HG02571 (cell line): Measurements from ENCODE around the gene GPX3.

Source experiments
- ATAC-seq: cut with Tn5 transposase; IDR thresholded peaks from one replicate; pipeline ENCODE4 v1.9.1; 2021; ENCODE audit warnings: mild to moderate bottlenecking, moderate library complexity; ENCODE audit not compliant: unreplicated experiment

GPX3 gene

DNA sequence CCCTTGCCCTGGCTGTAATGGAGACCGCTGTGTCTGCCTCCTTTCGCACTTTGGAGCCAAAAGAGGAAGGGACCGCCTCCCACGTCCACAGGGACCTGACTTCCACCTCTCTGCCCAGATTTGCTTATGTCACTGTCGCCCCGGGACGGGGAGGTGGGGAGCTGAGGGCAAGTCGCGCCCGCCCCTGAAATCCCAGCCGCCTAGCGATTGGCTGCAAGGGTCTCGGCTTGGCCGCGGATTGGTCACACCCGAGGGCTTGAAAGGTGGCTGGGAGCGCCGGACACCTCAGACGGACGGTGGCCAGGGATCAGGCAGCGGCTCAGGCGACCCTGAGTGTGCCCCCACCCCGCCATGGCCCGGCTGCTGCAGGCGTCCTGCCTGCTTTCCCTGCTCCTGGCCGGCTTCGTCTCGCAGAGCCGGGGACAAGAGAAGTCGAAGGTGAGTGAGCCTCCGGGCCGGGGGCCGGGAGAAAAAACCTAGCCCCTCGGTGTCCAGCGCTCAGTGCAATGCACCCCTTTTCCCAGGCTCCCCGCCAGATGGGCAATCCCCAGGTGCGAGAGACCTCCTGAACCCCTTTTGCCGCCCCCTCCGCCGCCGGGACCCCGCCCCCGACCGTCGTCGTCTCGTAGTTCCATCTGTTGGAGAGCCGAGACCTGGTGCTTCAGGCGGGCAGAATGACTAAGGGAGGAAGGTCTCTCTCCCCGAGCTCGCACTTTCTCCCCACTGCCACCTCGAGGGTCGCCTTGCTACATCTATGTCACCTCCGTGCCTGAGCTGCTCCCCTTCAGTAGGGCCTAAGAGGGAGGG lies at the start of gene GPX3:
Gene GPX3 (plus strand): TSS at position 288 of the 807 bp plus-strand sequence. CDS start 64 bp downstream, at position 352.
- peak; percentile 65 for ATAC-seq

DNA sequence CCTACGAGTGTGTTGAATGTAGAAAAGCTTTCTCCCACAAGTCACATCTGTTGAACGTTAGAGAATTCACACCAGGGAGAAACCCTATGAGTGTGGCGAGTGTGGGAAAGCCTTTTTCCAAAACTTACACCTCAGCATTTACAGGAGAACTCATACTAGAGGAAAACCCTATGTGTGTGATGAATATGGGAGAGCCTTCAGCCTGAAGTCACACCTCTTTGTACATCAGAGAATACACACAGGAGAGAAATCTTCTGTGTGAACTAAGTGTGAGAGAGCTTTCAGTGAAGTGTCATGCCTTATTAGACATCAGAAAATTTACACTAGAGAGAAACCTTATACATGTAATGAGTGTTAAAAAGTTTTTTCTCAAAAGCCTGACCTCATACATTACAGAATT lies 41.8 kb upstream of the GPX3 start:
- ATAC-seq: no peak

DNA sequence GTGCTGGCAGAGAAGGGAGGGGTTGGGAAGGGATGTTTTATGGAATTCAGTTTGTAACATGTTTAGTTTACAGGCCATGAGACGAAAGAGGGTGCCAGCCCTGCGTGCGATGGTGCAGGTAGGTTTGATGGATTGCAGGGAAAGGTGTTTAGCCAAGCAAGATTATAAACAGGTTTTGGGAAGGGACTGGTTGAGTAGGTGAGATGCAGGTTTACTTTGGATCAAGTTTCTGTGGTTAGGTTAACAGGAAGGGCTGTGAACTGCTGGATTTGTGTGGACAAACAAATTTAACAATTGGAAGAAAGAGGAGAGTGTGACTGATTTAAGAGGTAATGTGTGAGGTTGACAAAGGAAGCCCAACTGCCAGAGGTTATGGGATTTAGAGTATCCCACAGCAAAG lies 32.6 kb upstream of the GPX3 start:
- no peak for ATAC-seq

DNA sequence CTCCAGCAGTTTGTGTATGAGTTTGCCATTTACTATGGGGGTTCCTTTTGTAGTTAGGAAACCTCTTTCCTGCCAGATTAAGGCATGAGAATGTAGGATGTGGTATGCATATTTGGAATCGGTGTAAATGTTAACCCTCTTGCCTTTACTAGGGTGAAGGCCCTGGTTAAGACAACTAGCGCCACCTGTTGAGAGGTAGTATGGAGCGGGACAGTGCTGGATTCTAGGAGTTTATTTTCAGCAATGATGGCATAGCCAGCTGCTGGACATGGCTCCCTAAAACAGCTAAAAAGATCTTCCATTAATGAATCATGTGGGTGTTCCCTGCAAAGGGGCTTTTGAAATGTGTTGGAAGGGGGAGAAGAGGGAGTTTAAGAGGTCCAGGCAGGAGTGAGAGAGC lies 30.7 kb upstream of the GPX3 start:
- ATAC-seq: no peak

DNA sequence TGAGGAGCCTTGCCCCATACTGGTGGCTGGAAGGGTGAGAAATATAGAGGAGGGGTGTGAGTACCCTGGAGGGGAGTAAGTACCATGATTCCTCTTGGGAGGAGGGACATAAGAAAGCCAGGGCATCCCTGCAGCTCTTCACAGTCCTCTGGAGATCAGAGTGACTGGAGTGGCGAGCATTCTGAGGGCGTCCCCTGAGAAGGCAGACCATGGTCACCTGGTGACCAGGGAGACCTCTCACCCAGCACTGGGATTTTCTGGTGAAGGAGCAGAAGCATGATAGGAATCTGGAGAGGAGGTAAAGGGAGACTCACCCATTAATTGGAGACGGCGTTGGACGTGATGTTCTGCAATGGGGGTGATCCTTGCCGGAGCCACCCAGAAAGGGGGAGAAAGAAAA lies 27.7 kb upstream of the GPX3 start:
- no peak for ATAC-seq

DNA sequence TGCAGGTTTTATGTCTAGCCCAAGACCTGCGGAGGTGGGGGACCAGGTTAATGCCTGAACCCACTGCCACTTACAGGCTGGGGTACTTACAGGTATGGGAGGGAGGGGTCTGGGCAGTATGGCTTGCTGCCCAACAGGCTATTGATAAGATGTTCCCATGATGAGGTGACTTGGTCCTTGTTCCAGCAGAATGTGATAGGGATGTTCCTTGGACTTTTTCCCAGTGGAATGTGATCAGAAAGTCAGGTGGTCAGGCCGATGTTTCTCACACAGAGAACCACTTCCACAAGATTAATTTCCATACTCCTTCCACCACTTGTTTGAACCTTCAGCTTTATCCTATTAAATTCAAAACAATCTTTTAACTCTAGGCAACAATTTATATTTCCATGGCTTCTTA lies 27.0 kb upstream of the GPX3 start:
- ATAC-seq: no peak

DNA sequence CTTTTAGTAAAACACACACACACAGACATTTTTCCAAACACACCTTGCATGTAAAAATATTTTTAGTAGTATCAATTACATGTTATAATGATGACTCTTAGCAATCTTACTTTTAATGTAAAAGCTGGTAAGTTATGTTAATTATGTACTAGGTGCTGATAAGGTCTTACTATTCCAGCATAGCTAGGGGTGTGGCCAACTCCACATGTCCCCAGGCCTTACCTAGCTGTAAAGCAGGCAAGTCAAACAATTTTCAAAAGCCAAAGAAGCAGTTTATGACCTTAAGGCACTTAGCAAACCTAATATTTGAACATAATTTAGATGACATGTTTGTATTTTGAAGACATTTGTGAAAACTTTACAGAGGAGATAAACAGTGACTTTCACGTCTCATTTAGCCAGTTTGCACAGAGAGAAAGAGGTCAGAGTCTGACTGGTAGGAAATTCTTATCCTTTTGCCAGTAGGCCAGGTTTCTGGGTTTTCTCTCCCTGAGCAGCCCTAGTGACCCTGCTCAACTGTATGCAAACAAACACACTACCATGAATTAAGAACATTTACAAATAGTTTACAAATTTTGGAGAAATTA lies 26.5 kb upstream of the GPX3 start:
- no peak for ATAC-seq

GRCh38 chr5:150999704-151000442 lies 20.5 kb upstream of the GPX3 start:
- no peak for ATAC-seq

GRCh38 chr5:151001436-151001835 lies 19.0 kb upstream of the GPX3 start:
- no peak for ATAC-seq

DNA sequence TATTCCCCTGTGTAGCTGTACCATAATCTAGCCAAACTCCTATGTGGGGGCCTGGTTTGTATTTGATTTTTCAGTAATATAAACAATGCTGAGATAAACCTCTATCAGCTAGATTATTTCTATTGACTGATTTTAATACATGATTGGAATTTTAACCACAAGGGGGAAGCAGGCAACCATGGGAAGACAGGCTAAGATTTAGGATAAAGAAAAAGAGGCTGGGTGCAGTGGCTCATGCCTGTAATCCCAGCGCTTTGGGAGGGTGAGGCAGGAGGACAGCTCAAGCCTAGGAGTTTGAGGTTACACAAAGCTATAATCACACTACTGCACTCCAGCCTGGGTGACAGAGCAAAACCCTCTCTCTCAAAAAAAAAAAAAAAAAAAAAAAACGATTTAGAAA lies 18.1 kb upstream of the GPX3 start:
- ATAC-seq: no peak

GRCh38 chr5:151002681-151003502 lies 17.5 kb upstream of the GPX3 start:
- ATAC-seq: no peak

DNA sequence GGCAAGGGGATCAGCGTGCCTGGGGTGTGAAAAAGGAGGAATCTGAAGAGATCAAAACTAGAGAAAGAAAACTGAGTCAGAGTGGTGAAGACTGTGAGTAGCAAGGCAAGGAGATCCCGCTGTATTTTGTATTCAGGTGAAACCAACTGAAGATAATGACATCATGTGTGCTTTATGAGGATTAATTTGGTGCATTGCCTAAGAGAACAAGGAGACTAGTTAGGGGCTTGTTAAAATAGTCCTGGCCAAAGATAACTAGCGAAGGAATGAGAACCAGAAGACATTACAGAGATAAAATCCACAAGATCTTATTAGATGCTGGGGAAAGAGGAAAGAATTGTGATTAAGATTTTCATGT lies 16.9 kb upstream of the GPX3 start:
- ATAC-seq: no peak

GRCh38 chr5:151004499-151004898 lies 15.9 kb upstream of the GPX3 start:
- no peak for ATAC-seq

GRCh38 chr5:151005187-151005949 lies 15.0 kb upstream of the GPX3 start:
- no peak for ATAC-seq

DNA sequence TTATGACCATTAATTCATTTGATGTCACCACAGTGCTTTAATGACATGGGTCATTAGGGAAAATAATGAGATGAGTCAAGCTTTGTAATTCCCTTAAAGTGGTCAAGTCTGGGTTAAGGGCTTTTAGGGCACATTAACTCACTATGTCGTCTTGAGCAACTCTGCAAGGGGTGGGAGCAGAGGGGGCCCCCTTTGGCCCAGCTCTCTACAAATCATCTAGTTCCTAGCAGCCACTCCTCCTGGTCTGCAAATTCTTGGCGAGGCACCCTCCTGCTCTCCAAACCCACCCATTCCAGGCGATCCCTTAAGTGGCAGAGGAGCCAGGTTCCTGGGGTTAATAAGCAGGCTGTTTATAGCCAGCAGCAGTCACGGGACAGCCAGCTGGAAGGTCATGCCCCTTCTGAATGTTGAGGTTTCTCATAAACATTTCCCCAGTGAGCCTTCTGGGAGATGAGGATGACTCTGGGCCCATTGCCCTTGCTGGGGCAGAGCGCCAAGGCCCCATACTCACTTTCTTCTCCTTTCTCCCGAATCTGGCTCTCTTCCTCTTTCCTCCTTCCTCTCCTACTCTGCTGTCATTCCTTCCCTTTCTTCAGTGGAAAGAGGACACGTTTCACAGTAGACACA lies 14.3 kb upstream of the GPX3 start:
- ATAC-seq: no peak

GRCh38 chr5:151006704-151007334 lies 13.6 kb upstream of the GPX3 start:
- no peak for ATAC-seq

DNA sequence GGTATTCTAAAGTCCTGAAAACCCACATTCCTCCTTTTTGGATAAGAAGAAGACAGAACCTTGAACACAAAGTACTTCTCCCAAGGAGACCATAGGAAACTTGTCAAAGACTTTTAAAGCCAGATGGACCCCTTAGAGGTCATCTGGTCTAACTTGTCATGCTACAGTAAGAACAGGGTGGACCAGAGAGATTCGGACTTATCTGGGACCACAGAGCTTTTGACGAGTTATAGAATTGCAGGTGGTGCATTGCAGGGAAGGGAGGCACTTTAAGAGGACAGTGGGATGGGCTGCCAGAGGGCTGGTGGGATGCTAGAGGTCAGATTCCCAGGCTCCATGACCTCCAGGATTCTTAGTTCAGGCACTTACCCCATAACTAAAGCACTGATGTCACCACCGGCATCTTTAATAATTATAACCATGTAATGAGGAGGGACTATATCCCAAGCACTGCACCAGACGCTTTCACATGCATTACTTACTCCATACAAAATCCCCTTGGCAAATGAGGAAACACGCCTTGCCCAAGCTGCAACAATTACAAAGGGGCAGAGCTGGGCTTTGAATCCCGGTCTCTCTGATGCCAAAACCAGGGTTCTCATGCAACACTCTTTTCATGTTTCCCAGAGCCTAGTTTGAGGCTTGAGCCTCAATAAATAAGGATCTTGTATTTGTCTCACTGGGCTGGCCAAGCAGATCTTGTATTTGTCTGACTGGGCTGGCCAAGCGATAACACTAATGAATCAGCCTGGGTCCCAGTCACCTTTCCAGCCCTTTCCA lies 12.8 kb upstream of the GPX3 start:
- no peak for ATAC-seq

DNA sequence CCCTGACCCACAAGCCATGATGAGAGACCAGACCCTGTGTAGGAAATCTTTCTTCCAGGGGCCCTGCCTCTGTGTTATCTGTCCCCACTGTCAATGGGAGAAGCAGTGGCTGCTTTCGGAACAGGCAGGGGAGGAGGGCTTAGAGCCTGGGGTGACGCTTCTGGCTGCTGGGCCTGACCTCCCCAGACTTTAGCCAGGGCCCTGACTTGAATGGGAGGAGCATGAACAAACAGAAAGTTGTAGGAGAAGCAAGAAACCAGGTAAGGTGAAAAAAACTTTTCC lies 12.2 kb upstream of the GPX3 start:
- no peak for ATAC-seq

DNA sequence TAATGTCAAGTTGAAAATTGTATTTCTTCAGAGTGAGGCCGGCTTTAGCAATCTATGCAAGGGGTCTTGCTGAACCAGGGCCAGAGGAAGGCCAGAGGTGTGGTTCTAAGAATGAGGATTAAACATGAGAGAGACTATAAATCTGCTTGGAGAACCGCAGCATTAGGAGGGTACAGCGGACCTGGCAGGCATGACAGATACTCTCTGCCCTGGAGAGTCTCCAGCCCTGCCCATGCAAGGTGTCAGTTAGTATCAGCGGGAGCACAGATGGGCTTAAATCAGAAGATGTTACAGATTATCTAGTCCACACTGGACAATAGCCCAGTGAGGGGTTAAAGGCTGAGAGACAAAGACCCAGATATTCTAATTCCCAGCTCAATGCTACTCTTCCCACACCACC lies 11.5 kb upstream of the GPX3 start:
- no peak for ATAC-seq
